ENCODE data around the gene PEDS1.

Gene PEDS1

GRCh38 chr20:50151034-50151743 is 2.3 kb downstream of the PEDS1 start:
- no peak for TF ChIP-seq CTCF (IDR thresholded peaks at IDR 0.05; ENCODE audit: low read depth, low read length)
- no peak overlapping the region for H3K4me3 ChIP-seq (ENCODE audit: low read depth, low read length)

GRCh38 chr20:50149481-50150254 is 3.9 kb downstream of the PEDS1 start:
- no peak for TF ChIP-seq CTCF (IDR thresholded peaks at IDR 0.05; ENCODE audit: low read depth, low read length)
- H3K4me3 ChIP-seq (ENCODE audit: low read depth, low read length), result no peak overlapping the region

GRCh38 chr20:50146732-50147662 is 6.5 kb downstream of the PEDS1 start:
- no peak overlapping the region for H3K4me3 ChIP-seq (ENCODE audit: low read depth, low read length)

GRCh38 chr20:50146214-50146613 is 7.3 kb downstream of the PEDS1 start:
- TF ChIP-seq CTCF (IDR thresholded peaks at IDR 0.05; ENCODE audit: low read depth, low read length), result no peak
- H3K4me3 ChIP-seq (ENCODE audit: low read depth, low read length), result no peak overlapping the region

More at GRCh38 chr20:50146732-50147662, 6.5 kb downstream of the PEDS1 start:
- TF ChIP-seq CTCF (IDR thresholded peaks at IDR 0.05; ENCODE audit: low read depth, low read length), result no peak

- no peak for TF ChIP-seq CTCF (IDR thresholded peaks at IDR 0.05; ENCODE audit: low read depth, low read length)
- no peak overlapping the region for H3K4me3 ChIP-seq (ENCODE audit: low read depth, low read length)
These were observed 8.0 kb downstream of the PEDS1 start for GRCh38 chr20:50145566-50145965.

- H3K4me3 ChIP-seq (ENCODE audit: low read depth, low read length), result no peak overlapping the region
- TF ChIP-seq CTCF (IDR thresholded peaks at IDR 0.05; ENCODE audit: low read depth, low read length), result no peak
These were observed 9.2 kb downstream of the PEDS1 start for GRCh38 chr20:50144362-50144761.

All from WI38 (cell line).